OCI-LY7 (cell line): ENCODE data around the gene GPHA2. TPM values are rescaled to one million over a fixed set of nuclear protein-coding genes. Genes with fewer than 3 reads are reported as not detected.

ENCODE experiments used
- BruUV-seq: library from RNA; stranded (reverse); fragments of 400-500 nt; replicated peaks from 2 replicates; lab custom pipeline; 2021; lab: Mats Ljungman, UMichigan
- CTCF ChIA-PET: fragments of 300-600 bp; sonication (Branson Sonifier 250); formaldehyde crosslinking; loops from one replicate; lab custom pipeline; 2022; ENCODE audit warnings: antibody characterized with exemption; ENCODE audit not compliant: unreplicated experiment; lab: Charles Lee
- POLR2A ChIA-PET: fragments of 300-600 bp; sonication (Branson Sonifier 250); formaldehyde crosslinking; loops from one replicate; lab custom pipeline; 2022; ENCODE audit warnings: antibody characterized with exemption; lab: Charles Lee
- DNase-seq: peaks from one replicate; pipeline ENCODE4 v3.0.0-alpha.2; 2015; ENCODE audit warnings: low spot score
- H2AFZ ChIP-seq: fragments of 200-600 bp; sonication (generic), shearing (Covaris generic); 2 replicates; pipeline ENCODE4 v1.6.1; 2014; ENCODE audit warnings: mild to moderate bottlenecking, antibody characterized with exemption, low read length, moderate library complexity
- H3K27ac ChIP-seq: fragments of 200-600 bp; sonication (generic); 2 replicates; pipeline ENCODE4 v1.5.1; 2014; ENCODE audit warnings: mixed run types, low read depth, mild to moderate bottlenecking, moderate library complexity, low read length, inconsistent platforms; ENCODE audit not compliant: poor library complexity, severe bottlenecking
- H3K36me3 ChIP-seq: fragments of 200-600 bp; sonication (generic); 2 replicates; pipeline ENCODE4 v1.6.1; 2014; ENCODE audit warnings: mild to moderate bottlenecking, antibody characterized with exemption, low read length, moderate library complexity, mixed read lengths; ENCODE audit not compliant: insufficient read depth
- H3K4me1 ChIP-seq: fragments of 200-600 bp; sonication (generic); 2 replicates; pipeline ENCODE4 v1.5.1; 2014; ENCODE audit warnings: mild to moderate bottlenecking, low read length; ENCODE audit not compliant: insufficient read depth, poor library complexity, severe bottlenecking
- H3K4me2 ChIP-seq: fragments of 200-600 bp; sonication (generic); 2 replicates; pipeline ENCODE4 v1.6.1; 2014; ENCODE audit warnings: mild to moderate bottlenecking, low read length
- H3K4me3 ChIP-seq: fragments of 200-600 bp; sonication (generic); 2 replicates; pipeline ENCODE4 v1.5.1; 2014; ENCODE audit warnings: mild to moderate bottlenecking, low read depth, low read length; ENCODE audit not compliant: poor library complexity, severe bottlenecking
- H3K79me2 ChIP-seq: fragments of 200-600 bp; sonication (generic); 2 replicates; pipeline ENCODE4 v1.6.1; 2016; ENCODE audit warnings: low read depth, mild to moderate bottlenecking, low read length, moderate library complexity, mixed read lengths; ENCODE audit not compliant: insufficient read depth
- H3K9me2 ChIP-seq: fragments of 200-600 bp; sonication (generic); 2 replicates; pipeline ENCODE4 v1.6.1; 2016; ENCODE audit warnings: mild to moderate bottlenecking, low read length, mixed read lengths; ENCODE audit not compliant: insufficient read depth
- H3K9me3 ChIP-seq: fragments of 200-600 bp; sonication (generic); 2 replicates; pipeline ENCODE4 v1.6.1; 2014; ENCODE audit warnings: mild to moderate bottlenecking, mixed run types, low read length, mixed read lengths
- H4K20me1 ChIP-seq: fragments of 200-600 bp; sonication (generic); 2 replicates; pipeline ENCODE4 v1.6.1; 2014; ENCODE audit warnings: mild to moderate bottlenecking, antibody characterized with exemption, low read length, moderate library complexity, mixed read lengths; ENCODE audit not compliant: insufficient read depth
- CTCF ChIP-seq: fragments of 200-600 bp; sonication (generic); conservative IDR thresholded peaks from 2 replicates; pipeline ENCODE4 v1.5.1; 2014; ENCODE audit warnings: mild to moderate bottlenecking, antibody characterized with exemption, low read length, moderate library complexity, mixed read lengths
- EZH2phosphoT487 ChIP-seq: fragments of 200-600 bp; sonication (generic); IDR thresholded peaks from 2 replicates; pipeline ENCODE4 v1.6.1; 2018; ENCODE audit warnings: low read depth, borderline replicate concordance, mild to moderate bottlenecking, mixed run types, antibody characterized with exemption, low read length, moderate library complexity, mixed read lengths
- intact Hi-C: fragments of 100-400 bp; cut with micrococcal nuclease; formaldehyde crosslinking; loops from one replicate; pipeline ENCODE4 v1.10.0; 2022; ENCODE audit not compliant: unreplicated experiment
- total RNA-seq, 2 experiments: library from RNA; depleted of rRNA in 1 of 2; stranded (reverse); fragments of >200 nt in 1 of 2; shearing (Covaris generic) in 1 of 2; gene quantifications; 2 replicates each; pipeline ENCODE4 v1.2.3, GENCODE V29; 2014 to 2022

The GPHA2 gene
- total RNA-seq, 2 experiments from 2014 or later, result not detected

- H3K4me3 ChIP-seq, result no peak overlapping the region
- CTCF ChIA-PET, result no interaction called here
- peaks cover 34% of the 10 kb centered on the region for H3K4me1 ChIP-seq
- peak overlapping the region; percentile 84 for H3K4me2 ChIP-seq
- BruUV-seq, result no TSS peak
- peak overlapping the region; percentile 87; the same call in 1 of the 2 replicates for H2AFZ ChIP-seq
- TF ChIP-seq CTCF (no peak), EZH2phosphoT487 (no peak)
- no peaks in the 10 kb centered on the region for H3K36me3 ChIP-seq
- no peaks in the 10 kb centered on the region for H4K20me1 ChIP-seq
- H3K27ac ChIP-seq, result no peak overlapping the region
- H3K9me3 ChIP-seq, result no peaks in the 10 kb centered on the region
- intact Hi-C loops, result no loop called here
- H3K79me2 ChIP-seq, result no peaks in the 10 kb centered on the region; the same call in 1 of the 2 replicates
- DNase-seq, result no peak
- no peaks in the 10 kb centered on the region for H3K9me2 ChIP-seq
- POLR2A ChIA-PET, result interaction anchor here (0.6 to 1.3 kb wide), 3 partner anchors 23 to 213 kb away, joined by 3 to 5 read pairs (median 3); no protein-coding TSS in a partner anchor
These were observed 12.5 kb downstream of the GPHA2 start for GRCh38 chr11:64923151-64923661.

GRCh38 chr11:64921384-64921783 lies 14.3 kb downstream of the GPHA2 start:
- H4K20me1 ChIP-seq, result no peaks in the 10 kb centered on the region
- H3K9me2 ChIP-seq, result no peaks in the 10 kb centered on the region
- POLR2A ChIA-PET, result interaction anchor here (0.7 kb wide), 1 partner anchor 854 kb away, joined by 3 read pairs; no protein-coding TSS in a partner anchor
- CTCF ChIA-PET, result no interaction called here
- H3K4me1 ChIP-seq, result peaks cover 39% of the 10 kb centered on the region
- no peaks in the 10 kb centered on the region for H3K36me3 ChIP-seq
- H3K9me3 ChIP-seq, result no peaks in the 10 kb centered on the region
- intact Hi-C loops, result no loop called here
- no peak for DNase-seq
- no peak overlapping the region for H3K4me2 ChIP-seq
- TF ChIP-seq EZH2phosphoT487 (no peak), CTCF (no peak)
- H3K79me2 ChIP-seq, result peaks cover 4% of the 10 kb centered on the region; the same call in 1 of the 2 replicates
- no TSS peak for BruUV-seq
- H2AFZ ChIP-seq, result no peak overlapping the region
- H3K4me3 ChIP-seq, result no peak overlapping the region
- H3K27ac ChIP-seq, result no peak overlapping the region

GRCh38 chr11:64920124-64920523 lies 15.6 kb downstream of the GPHA2 start:
- H3K4me2 ChIP-seq, result no peak overlapping the region
- intact Hi-C loops, result no loop called here
- DNase-seq, result no peak
- peaks cover 44% of the 10 kb centered on the region for H3K4me1 ChIP-seq
- no peaks in the 10 kb centered on the region for H3K9me2 ChIP-seq
- no peaks in the 10 kb centered on the region for H3K9me3 ChIP-seq
- BruUV-seq, result no TSS peak
- no peak for TF ChIP-seq EZH2phosphoT487
- no peaks in the 10 kb centered on the region for H4K20me1 ChIP-seq
- POLR2A ChIA-PET, result no interaction called here
- H2AFZ ChIP-seq, result no peak overlapping the region
- H3K36me3 ChIP-seq, result no peaks in the 10 kb centered on the region
- CTCF ChIA-PET, result no interaction called here
- no peak overlapping the region for H3K27ac ChIP-seq
- no peak overlapping the region for H3K4me3 ChIP-seq
- H3K79me2 ChIP-seq, result peaks cover 10% of the 10 kb centered on the region; the same call in 1 of the 2 replicates
